HepG2 (cell line): ENCODE data around the gene SDF2. TPM values are rescaled to one million over a fixed set of nuclear protein-coding genes. Genes with fewer than 3 reads are reported as not detected.
A peak's percentile ranks its signal among the peaks of the same experiment; 100 is the strongest.

Source experiments
- BRCA1 ChIP-seq: sonication (generic); formaldehyde crosslinking; IDR thresholded peaks from 2 replicates; pipeline ENCODE4 v1.4.0; 2020; ENCODE audit warnings: missing genetic modification reagents
- CCDC6 ChIP-seq: sonication (generic); formaldehyde crosslinking; IDR thresholded peaks from 2 replicates; pipeline ENCODE4 v1.8.1; 2022; ENCODE audit warnings: mild to moderate bottlenecking, missing genetic modification reagents, moderate library complexity
- FOSL1 ChIP-seq: sonication (generic); formaldehyde crosslinking; IDR thresholded peaks from 2 replicates; pipeline ENCODE4 v1.9.0; 2021; ENCODE audit warnings: missing genetic modification reagents, borderline replicate concordance
- GABPA ChIP-seq, 2 experiments: IDR thresholded peaks; 2 replicates each; pipeline ENCODE4 v1.6.1; 2011 to 2016; ENCODE audit warnings: low read depth in 2 of 2, low read length in 1 of 2, missing biosample characterization in 1 of 2, missing genetic modification characterization in 1 of 2
- GTF2F1 ChIP-seq: fragments of 150-350 bp; IDR thresholded peaks from 2 replicates; pipeline ENCODE4 v1.6.1; 2014; ENCODE audit warnings: low read length
- IKZF4 ChIP-seq: sonication (generic); formaldehyde crosslinking; IDR thresholded peaks from 2 replicates; pipeline ENCODE4 v1.5.1; 2020; ENCODE audit warnings: borderline replicate concordance, mild to moderate bottlenecking, low read depth, missing genetic modification reagents; ENCODE audit errors: not compliant biosample characterization
- KMT2A ChIP-seq: sonication (generic); formaldehyde crosslinking; IDR thresholded peaks from 2 replicates; pipeline ENCODE4 v1.4.0; 2020; ENCODE audit warnings: missing genetic modification reagents
- MAFF ChIP-seq: IDR thresholded peaks from 2 replicates; pipeline ENCODE4 v1.6.1; 2011; ENCODE audit warnings: low read depth, low read length, improper control_type of control experiment
- RCOR2 ChIP-seq: IDR thresholded peaks from 2 replicates; pipeline ENCODE4 v1.6.1; 2016; ENCODE audit warnings: missing biosample characterization, missing genetic modification reagents
- ZBTB38 ChIP-seq: sonication (generic); formaldehyde crosslinking; IDR thresholded peaks from 2 replicates; pipeline ENCODE4 v1.5.1; 2020; ENCODE audit warnings: mild to moderate bottlenecking, missing genetic modification reagents
- ZNF547 ChIP-seq: sonication (generic); formaldehyde crosslinking; IDR thresholded peaks from 2 replicates; pipeline ENCODE4 v1.5.1; 2020; ENCODE audit warnings: mild to moderate bottlenecking, missing genetic modification reagents
- ZNF687 ChIP-seq: sonication (generic); formaldehyde crosslinking; IDR thresholded peaks from 2 replicates; pipeline ENCODE4 v1.5.1; 2020; ENCODE audit warnings: mild to moderate bottlenecking, missing genetic modification reagents, moderate library complexity
- ZNF710 ChIP-seq: sonication (generic); formaldehyde crosslinking; IDR thresholded peaks from 2 replicates; pipeline ENCODE4 v1.5.0; 2020; ENCODE audit warnings: mild to moderate bottlenecking, missing genetic modification reagents, borderline replicate concordance
- polyA plus RNA-seq, 8 experiments: library from polyadenylated mRNA; depleted of rRNA in 3 of 8; stranded (reverse) in 7 of 8; unstranded in 1 of 8; fragments of >200 nt; fragmentation: Illumina TruSeq in 4 of 8; extraction: Trizol in 4 of 8; gene quantifications; 2 replicates each; pipeline versions ENCODE4 v1.2.1 to v1.2.3, GENCODE V29; 2011 to 2016; ENCODE audit warnings: low read depth in 4 of 8, missing spikeins in 1 of 8, mixed read lengths in 1 of 8; ENCODE audit not compliant: insufficient read depth in 1 of 8
- total RNA-seq, 5 experiments: library from RNA; depleted of rRNA; stranded (reverse); fragments of >200 nt; fragmentation: Illumina TruSeq; extraction: Trizol; gene quantifications; 2 replicates each; pipeline ENCODE4 v1.2.3, GENCODE V29; 2016; ENCODE audit warnings: low read depth in 1 of 5
- TF ChIP-seq, protein P1 (sequence below): sonication (generic); formaldehyde crosslinking; IDR thresholded peaks from 2 replicates; pipeline ENCODE4 v1.4.0; 2020; ENCODE audit warnings: mild to moderate bottlenecking, low read depth, missing genetic modification reagents

The SDF2 gene
- total and polyA plus RNA-seq, 2 of the 13 experiments (the other 11 are each of a cell fraction or from before 2014, with no cell fraction given), result 58.2 to 58.4 TPM

GRCh38 chr17:28644787-28645575, 16.7 kb downstream of the SDF2 start, which contains the start of gene BLTP2 (continued):
- TF ChIP-seq ZNF687 (CRISPR knock-in tag) (peak; percentile 93), MAFF (no peak), GTF2F1 (no peak), ZNF547 (peak; percentile 65), ZNF710 (peak; percentile 74; the same call in 1 of the 2 replicates), RCOR2 (no peak), BRCA1 (CRISPR knock-in tag) (no peak), KMT2A (CRISPR knock-in tag) (peak; percentile 65), FOSL1 (CRISPR knock-in tag) (no peak), CCDC6 (CRISPR knock-in tag) (no peak), ZBTB38 (peak; percentile 62; the same call in 1 of the 2 replicates), GABPA (IDR thresholded peaks at IDR 0.05; ENCODE audit: low read depth, low read length) (peak; percentile 69), GABPA (CRISPR knock-in tag; IDR thresholded peaks at IDR 0.05; ENCODE audit: low read depth) (peak; percentile 69), IKZF4 (CRISPR knock-in tag) (peak; percentile 86)
- TF ChIP-seq, protein P1, sequence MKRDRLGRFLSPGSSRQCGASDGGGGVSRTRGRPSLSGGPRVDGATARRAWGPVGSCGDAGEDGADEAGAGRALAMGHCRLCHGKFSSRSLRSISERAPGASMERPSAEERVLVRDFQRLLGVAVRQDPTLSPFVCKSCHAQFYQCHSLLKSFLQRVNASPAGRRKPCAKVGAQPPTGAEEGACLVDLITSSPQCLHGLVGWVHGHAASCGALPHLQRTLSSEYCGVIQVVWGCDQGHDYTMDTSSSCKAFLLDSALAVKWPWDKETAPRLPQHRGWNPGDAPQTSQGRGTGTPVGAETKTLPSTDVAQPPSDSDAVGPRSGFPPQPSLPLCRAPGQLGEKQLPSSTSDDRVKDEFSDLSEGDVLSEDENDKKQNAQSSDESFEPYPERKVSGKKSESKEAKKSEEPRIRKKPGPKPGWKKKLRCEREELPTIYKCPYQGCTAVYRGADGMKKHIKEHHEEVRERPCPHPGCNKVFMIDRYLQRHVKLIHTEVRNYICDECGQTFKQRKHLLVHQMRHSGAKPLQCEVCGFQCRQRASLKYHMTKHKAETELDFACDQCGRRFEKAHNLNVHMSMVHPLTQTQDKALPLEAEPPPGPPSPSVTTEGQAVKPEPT (CRISPR knock-in tag), result no peak
